IPS DF 4.7 (cell line): ENCODE data around the gene C1orf185.
"Not testable (repeated sequence)": the region's sequence is repeated elsewhere in the genome, so short reads cannot be mapped to it uniquely, and the experiment has no call there.

Experiments used
- DNase-seq: peaks from one replicate; pipeline ENCODE4 v3.0.0-alpha.2; 2013; ENCODE audit warnings: low spot score; ENCODE audit errors: extremely low read depth

The C1orf185 gene

DNA sequence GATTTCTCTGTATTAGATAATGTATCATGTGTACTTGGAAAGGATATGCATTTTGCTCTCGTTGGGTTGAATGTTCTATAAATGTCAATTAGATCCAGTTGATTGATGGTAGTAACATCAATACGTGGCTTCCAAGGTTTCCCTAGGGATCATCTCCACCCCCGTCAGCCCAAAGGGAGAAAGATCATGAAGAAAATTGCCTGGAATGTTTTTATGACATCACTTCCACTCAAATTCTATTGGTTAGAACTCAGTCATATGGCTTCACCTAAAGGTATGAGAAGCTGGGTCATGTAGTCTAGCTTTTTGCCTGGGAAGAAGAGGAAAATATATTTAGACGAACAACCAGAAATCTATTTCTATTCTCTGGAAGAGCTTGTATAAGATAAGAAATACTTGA lies at the start of gene C1orf185:
Gene C1orf185 (plus strand): TSS at position 253 of the 400 bp plus-strand sequence. CDS start 6 bp downstream, at position 259.
- no peak for DNase-seq

DNA sequence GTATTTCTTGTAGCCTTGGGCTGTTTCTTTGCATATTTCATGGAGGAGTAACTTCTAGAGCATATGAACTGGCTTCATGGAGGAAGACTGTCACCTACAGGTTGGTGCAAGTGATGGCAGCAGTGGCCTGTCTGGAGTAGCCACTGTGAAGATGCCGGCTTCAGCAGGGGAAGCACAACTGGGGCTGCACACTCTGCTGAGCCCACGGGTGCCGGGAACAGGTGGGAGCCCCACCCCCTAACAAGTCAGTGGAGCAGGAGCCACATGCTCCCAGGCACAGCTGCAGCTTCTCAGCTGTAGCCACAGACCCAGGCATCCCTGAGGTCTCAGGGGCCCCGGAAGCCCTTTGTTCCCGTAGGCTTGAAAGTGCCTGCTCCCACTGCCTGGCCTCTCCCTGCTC lies 43.2 kb upstream of the C1orf185 start:
- DNase-seq = no peak

- no peak for DNase-seq
These were observed 40.7 kb upstream of the C1orf185 start for GRCh38 chr1:51061231-51061918.

DNA sequence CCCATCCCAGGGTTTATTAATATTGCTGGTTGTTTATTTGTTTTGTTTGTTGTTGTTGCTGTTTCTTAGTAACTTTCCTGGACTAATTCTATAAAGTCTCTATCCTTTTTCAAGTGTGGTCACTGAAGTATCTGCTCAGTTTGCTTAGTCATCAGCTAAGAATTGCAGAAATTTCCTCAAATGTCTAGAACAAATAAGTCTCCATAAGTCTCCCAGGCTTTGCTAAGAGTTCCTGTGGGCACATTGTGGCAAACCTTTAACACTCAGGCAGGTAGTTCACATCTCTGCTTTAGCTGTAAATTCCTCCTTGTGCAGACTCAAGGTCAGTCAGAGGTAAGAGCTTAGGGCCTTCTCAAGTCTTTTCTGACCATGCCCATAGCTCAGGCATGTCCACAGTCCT lies 38.9 kb upstream of the C1orf185 start:
- DNase-seq = no peak

- DNase-seq = no peak
These were observed 32.0 kb upstream of the C1orf185 start for GRCh38 chr1:51070011-51070410.

GRCh38 chr1:51070640-51071039 lies 31.4 kb upstream of the C1orf185 start:
- no peak for DNase-seq

GRCh38 chr1:51071291-51072042 lies 30.6 kb upstream of the C1orf185 start:
- DNase-seq = no peak

- DNase-seq = no peak
These were observed 30.0 kb upstream of the C1orf185 start for GRCh38 chr1:51072043-51072439.

DNA sequence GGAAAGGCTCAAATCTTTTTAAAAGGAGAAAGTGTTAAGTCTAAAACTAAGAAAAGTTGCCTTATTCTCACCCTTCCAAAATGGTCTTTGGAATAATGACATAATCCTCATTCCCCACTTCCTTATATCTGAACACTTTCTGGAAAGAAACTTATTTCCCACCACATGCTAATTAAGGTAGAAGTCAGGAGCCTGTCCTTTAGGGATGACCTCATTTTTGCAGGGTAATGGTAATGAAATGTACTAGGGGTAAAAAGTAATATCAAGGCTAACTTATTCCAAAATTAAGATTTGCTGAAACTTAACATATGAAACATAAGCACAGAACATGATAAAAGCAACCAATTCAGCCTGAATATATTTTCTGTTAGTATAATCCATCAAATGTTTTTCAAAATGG lies 29.4 kb upstream of the C1orf185 start:
- no peak for DNase-seq

DNA sequence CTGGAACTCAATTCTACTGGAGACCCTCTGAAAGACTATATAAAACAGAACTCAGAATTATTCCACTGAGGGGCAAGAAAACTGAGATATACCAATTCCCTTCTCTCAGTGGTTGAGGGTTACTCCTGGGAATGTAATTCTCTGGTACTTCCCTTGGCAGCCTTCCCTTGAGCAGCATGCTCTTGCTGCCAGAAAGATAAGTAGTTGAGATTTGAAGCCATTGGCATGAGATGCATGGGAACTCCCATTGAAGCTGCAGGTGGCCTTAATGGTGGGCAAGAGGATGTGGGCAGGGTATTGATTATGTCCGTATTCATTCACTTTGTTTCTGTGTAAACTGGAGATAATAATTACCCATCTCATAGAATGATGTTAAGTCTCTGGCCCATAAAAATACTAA lies 28.6 kb upstream of the C1orf185 start:
- no peak for DNase-seq

DNA sequence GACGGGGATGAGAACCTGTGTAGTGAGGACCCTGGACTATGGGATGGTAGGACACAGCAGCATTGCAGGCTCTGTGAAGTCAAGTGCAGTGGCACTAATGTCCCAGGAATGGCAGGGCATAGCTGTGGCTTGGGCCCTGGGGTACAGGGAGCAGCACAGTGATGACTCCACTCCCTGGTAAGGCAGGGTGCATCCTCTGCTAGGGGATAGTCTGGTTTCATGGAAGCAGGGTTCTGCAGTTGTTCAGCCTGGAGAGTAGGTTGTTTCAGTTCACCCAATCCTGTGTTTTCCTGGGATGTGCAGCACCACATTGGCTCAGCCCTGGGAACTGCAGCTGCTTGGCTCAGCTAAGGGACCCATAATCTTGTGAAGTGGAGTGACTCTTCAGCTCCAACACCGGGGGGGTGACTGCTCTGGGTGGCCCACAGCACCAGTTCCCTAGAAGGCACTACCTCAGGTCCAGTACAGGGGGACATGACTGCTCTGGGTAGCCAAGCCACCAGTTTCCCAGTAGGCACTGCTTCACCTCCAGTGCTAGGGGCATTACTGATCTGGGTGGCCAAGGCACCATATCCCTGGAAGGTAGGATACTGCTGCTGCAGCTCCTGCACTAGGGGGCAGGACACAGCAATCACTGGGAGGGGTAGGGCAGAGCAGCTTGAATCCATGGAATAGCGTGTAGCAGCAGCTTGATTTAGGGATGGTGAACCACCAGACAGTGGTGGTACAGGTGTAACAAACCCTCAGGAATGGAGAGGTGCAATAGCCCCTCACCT lies 15.3 kb upstream of the C1orf185 start:
- no peak for DNase-seq

DNA sequence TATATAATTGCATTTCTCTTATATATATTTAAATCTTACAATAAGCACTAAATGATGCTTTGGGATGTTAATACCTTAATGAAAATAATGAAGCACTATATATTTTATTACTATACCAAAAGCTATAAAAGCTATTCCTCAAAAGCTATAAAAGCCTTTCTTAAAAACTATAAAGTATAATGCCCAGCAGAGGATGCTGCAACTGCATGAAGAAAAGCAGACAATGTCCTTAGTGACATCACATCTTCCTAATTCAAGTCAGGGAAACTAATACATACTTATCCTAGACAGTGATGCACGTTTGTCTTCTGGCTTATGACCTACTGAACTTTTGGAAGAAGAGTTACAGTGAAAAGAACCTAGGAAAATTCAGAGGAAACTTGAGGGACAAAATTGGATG lies 13.6 kb upstream of the C1orf185 start:
- no peak for DNase-seq

DNA sequence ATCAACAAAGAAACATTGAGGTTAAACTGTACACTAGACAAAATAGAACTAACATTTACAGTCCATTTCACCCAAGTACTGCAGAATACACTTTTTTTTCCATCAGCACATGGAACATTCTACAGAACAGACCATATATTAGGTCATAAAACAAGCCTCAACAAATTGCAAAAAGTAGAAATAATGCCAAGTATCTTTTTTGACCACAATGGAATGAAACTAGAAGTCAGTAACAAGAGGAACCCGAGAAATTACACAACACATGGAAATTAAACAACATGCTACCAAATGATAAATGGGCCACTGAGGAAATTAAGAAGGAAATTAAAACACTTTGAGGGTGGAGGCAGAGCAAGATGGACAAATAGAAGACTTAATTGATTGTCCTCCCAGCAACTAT lies 8.4 kb upstream of the C1orf185 start:
- DNase-seq = no peak

- no peak for DNase-seq
These were observed 4.9 kb upstream of the C1orf185 start for GRCh38 chr1:51097171-51097570.

DNA sequence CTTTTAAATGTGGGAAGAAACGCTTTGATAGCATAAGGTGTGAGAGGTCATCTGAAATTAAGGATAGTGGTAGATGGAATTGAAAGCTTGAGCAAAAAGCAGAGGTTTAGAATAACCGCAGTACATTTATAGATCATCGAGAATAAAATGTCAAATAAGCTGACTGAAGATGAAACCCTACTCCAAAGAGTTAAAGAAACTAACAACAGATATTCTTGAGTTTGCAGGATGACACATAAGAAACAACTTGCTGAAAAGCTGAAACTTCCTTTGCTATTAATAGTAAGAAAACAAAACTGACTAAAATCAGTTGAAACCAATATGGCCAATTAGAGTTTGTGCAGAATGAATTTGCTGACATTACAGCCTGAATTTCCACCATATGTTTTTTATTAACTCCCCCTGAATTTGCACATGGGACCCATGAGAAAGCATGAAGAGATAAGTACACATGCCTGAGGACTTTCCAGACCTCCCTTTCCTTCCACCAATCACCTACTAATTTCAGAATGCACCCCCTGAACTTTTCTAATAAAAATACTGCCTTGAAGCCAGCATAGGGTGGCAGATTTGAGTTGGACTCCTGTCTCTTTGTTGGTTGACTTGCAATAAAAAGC lies 1.7 kb upstream of the C1orf185 start:
- DNase-seq = no peak

DNA sequence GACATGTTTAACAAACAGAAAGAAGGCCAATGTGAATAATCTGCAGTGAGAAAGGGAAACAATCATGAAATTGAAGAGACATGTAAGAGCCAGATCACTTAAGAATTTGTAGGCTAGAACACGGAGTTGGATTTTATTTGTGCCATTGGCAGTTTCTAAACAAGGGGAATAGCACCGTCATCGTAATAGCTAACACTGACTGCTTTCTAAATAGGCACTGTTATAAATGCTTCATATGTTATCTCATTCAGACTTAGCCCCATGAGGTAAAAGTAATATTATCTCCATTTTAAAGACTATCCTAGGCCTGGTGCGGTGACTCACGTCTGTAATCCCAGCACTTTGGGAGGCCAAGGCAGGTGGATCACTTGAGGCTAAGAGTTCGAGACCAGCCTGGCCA lies 12.1 kb downstream of the C1orf185 start:
- no peak for DNase-seq

- DNase-seq = no peak
These were observed 13.8 kb downstream of the C1orf185 start for GRCh38 chr1:51115714-51116404.

GRCh38 chr1:51119331-51119730 lies 17.3 kb downstream of the C1orf185 start:
- no peak for DNase-seq

DNA sequence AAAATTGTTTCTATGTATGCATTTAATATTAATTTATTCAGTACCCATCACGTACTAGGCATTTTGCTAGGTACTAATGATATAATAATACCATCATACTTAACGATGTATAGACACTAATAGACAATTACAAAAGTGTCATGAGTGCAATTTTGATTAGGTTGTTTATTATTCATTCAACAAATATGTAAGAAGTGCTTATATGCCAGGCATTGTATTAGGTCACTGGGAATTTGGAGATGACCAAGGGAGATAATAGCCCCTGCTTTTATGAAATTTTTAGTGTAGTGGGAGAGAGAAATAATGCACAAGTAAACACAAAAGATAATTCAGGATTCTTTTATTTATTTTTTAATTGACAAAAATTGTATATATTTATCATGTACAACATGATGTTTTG lies 18.6 kb downstream of the C1orf185 start:
- DNase-seq = no peak

DNA sequence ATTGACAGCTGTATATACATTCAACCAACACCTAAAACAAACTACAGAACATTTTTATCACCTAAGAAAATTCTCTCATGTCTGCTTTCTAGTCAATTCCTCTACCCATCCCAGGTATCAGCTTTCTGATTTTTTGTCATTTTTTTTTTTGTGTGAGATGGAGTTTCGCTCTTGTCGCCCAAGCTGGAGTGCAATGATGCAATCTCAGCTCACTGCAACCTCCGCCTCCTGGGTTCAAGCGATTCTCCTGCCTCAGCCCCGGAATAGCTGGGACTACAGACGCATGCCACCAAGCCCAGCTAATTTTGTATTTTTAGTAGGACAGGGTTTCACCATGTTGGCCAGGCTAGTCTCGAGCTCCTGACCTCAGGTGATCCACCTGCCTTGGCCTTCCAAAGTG lies 25.1 kb downstream of the C1orf185 start:
- DNase-seq = not testable (repeated sequence)

DNA sequence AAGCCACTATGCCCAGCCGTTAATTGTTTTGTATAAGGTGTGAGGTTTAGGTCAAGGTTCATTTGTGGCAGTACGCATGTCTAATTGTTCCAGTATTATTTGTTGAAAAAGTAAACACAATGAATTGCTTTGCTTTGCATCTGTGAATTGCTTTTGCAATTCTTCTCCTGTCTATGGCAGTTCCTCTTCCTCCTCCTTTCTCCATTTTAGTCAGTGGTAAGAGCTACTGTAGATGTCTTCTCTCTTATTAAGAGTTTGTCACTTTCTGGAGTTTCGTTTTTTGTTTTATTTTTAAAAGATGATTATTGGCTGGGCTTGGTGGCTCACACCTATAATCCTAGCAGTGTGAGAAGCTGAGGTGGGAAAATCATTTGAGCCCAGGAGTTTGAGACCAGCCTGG lies 29.2 kb downstream of the C1orf185 start:
- no peak for DNase-seq
